Hypothalamus (tissue), 51 donors: Measurements from ENCODE around the gene RMI1.
"Not testable (repeated sequence)": the region's sequence is repeated elsewhere in the genome, so short reads cannot be mapped to it uniquely, and the experiment has no call there.

Experiments used
- DNase-seq, 51 donors: peaks; one replicate each; lab custom pipeline; 2025; lab: John Stamatoyannopoulos, UW

RMI1 gene

DNA sequence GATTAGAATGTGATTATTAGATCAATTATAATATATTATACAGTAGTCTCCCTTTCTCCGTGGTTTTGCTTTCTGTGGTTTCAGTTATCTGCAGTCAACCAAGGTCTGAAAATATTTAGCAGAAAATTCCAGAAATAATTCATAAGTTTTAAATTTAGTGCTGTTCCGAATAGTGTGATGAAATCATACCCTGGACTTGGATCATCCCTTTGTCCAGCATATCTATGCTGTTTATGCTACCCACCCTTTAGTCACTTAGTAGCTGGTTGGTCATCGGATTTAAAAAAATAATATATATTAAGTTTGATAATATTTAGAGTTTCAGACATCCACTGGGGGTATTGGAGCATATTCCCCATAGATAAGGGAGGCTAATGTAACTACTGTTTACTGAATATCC lies 19.6 kb downstream of the RMI1 start:
- no peak for DNase-seq

DNA sequence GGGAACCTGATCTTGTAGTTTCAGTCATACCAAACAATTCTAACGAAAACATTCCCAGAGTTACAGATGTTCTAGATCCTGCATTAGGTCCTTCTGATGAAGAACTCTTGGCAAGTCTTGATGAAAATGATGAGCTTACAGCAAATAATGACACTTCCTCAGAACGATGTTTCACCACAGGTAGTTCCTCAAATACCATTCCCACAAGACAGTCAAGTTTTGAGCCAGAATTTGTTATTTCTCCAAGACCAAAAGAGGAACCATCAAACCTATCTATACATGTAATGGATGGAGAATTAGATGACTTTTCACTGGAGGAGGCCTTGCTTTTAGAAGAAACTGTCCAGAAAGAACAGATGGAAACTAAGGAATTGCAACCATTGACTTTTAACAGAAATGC lies 21.0 kb downstream of the RMI1 start:
- no peak for DNase-seq

DNA sequence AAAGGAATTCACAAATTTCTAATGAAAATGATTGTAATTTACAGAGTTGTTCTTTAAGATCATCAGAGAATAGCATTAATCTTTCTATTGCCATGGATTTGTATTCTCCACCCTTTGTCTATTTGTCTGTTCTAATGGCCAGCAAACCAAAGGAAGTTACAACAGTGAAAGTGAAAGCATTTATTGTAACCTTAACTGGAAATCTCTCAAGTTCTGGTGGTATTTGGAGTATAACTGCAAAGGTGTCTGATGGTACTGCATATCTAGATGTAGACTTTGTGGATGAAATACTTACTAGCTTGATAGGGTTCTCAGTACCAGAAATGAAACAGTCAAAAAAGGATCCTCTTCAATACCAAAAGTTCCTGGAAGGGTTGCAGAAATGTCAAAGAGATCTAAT lies 21.7 kb downstream of the RMI1 start:
- no peak for DNase-seq

DNA sequence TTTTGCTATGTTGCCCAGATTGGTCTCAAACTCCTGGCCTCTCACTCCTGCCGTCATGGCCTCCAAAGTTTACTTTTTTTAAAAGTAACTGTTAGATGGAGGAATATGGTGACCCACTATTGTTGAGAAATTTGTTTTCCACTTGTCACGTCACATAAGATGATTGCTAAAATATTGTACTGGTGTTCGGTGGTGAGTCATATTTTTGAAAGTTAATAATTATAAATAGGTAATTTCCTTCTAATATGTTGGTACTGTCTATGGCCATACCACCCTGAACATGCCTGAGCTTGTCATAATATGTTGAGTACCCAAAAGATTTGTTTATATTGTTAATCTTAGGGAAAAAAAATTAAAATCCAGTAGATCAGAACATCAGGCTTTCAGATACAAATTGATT lies 22.6 kb downstream of the RMI1 start:
- DNase-seq: no peak

- DNase-seq: no peak
Observed at GRCh38 chr9:84007662-84008061, 27.1 kb downstream of the RMI1 start.

DNA sequence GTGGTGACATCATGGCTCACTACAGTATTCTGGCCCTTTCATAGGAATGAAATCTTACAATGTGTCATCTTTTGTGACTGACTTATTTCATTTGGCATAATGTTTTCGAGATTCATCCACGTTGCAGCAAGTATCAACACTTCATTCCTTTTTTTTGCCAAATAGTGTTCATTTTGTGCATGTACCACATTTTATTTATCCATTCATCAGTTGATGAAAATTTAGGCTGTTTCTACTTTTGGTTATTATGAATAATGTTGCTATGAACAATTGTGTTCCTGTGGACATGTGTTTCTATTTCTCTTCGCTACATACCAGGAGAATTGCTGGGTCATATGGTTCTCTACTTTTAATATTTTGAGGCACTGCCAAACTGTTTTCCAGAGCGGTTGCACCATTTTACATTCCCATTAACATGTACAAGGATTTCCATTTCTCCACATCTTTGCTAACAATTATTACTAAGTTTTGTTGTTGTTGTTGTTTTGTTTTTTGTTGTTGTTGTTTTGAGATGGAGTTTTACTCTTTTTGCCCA lies 43.5 kb downstream of the RMI1 start:
- DNase-seq: no peak

DNA sequence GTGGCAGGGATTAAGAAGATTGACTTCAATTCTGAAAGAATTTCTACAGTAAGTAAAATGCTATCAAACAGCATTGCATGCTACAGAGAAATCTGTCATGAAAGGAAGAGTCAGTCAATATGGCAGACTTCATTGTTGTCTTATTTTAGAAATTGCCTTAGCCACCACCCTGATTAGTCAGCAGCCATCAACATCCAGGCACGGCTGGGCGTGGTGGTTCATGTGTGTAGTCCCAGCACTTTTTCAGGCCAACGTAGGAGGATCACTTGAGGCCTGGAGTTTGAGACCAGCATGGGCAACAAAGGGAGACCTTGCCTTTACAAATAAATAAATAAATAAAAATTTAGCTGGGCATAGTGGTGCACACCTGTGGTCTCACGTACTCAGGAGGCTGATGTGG lies 46.6 kb downstream of the RMI1 start:
- DNase-seq: no peak

- DNase-seq: no peak
Observed at GRCh38 chr9:84031534-84031933, 50.9 kb downstream of the RMI1 start.

DNA sequence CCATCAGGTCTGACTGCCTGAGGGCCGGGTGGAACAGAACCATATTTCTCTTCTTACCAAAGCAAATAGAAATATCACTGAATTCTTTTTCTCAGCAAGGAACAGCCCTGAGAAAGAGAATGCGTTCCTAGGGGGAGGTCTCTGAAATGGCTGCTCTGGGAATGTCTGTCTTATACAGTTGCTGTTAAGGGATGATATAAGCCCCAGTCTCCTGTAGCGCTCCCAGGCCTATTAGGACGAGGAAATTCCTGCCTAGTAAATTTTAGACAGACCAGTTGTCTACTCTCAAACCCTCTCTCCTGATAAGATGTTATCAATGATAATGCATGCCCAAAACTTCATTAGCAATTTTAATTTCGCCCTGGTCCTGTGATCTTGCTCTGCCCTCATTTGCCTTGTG lies 61.3 kb downstream of the RMI1 start:
- not testable (repeated sequence) for DNase-seq

DNA sequence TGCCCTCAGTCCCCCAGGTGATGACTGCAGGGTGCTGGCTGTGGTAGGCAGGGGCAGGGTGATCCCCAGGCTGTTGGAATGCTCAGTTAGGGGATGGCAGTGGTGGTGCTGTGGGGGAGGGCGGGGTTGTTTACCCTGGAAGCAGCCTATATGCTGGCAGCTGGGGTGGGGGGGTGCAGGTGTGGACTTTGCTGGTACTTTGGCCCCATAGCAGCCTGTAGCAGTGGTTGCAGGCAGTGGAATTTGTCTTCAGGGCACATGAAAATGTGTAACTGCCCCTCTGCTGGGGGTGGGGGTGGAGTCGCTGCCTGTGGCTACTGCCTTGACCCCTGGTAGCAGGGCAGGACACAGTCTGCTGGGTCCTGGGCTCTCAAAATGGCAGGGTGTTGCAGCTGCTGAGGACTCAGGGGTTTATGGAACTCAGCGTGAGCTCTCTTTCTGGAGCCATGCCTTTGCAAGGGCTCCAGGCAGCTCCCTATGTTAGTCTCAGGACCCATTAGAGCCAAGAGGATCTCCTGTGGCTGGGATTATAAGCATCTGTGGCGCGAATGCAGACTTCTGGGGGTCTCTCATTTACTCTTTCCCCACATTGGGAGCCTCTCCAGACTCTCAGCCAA lies 65.0 kb downstream of the RMI1 start:
- DNase-seq: no peak
